ENCODE results near the gene GSTA1. TPM values are rescaled to one million over a fixed set of nuclear protein-coding genes. Genes with fewer than 3 reads are reported as not detected.
"Not testable (repeated sequence)": the region's sequence is repeated elsewhere in the genome, so short reads cannot be mapped to it uniquely, and the experiment has no call there.

GSTA1 gene
- total RNA-seq, 6 experiments from 2014 or later, result 0.23 to 0.47 (median 0.28) TPM; not detected in 3

- Mint-ChIP-seq H3K4me3 (no peak overlapping the region), H3K27ac (peak overlapping the region; percentile 45; the same call in 1 of the 2 replicates), H3K4me1 (ENCODE audit: low read depth) (peaks cover 27% of the 10 kb centered on the region), H3K27me3 (ENCODE audit: insufficient read depth) (peaks cover 3% of the 10 kb centered on the region), H3K9me3 (no peaks in the 10 kb centered on the region), H3K36me3 (ENCODE audit: low read depth) (no peaks in the 10 kb centered on the region)
- TF ChIP-seq CTCF (IDR thresholded peaks at IDR 0.05), result peak; percentile 89
- peak; percentile 75 for DNase-seq
These were observed 35.8 kb upstream of the GSTA1 start for GRCh38 chr6:52839124-52840055.

GRCh38 chr6:52834481-52834880 is 30.9 kb upstream of the GSTA1 start:
- Mint-ChIP-seq H3K36me3 (ENCODE audit: low read depth) (peaks cover 6% of the 10 kb centered on the region; the same call in 1 of the 2 replicates), H3K9me3 (no peaks in the 10 kb centered on the region), H3K27ac (no peak overlapping the region), H3K4me1 (ENCODE audit: low read depth) (peaks cover 22% of the 10 kb centered on the region), H3K4me3 (no peak overlapping the region), H3K27me3 (ENCODE audit: insufficient read depth) (peaks cover 14% of the 10 kb centered on the region)
- peak; percentile 59 for DNase-seq
- TF ChIP-seq CTCF (IDR thresholded peaks at IDR 0.05), result no peak

GRCh38 chr6:52830869-52831268 is 27.3 kb upstream of the GSTA1 start:
- H3K27me3 Mint-ChIP-seq (ENCODE audit: insufficient read depth), result peaks cover 13% of the 10 kb centered on the region
- not testable (repeated sequence) for H3K27ac Mint-ChIP-seq
- peaks cover 18% of the 10 kb centered on the region for H3K4me1 Mint-ChIP-seq (ENCODE audit: low read depth)

DNA sequence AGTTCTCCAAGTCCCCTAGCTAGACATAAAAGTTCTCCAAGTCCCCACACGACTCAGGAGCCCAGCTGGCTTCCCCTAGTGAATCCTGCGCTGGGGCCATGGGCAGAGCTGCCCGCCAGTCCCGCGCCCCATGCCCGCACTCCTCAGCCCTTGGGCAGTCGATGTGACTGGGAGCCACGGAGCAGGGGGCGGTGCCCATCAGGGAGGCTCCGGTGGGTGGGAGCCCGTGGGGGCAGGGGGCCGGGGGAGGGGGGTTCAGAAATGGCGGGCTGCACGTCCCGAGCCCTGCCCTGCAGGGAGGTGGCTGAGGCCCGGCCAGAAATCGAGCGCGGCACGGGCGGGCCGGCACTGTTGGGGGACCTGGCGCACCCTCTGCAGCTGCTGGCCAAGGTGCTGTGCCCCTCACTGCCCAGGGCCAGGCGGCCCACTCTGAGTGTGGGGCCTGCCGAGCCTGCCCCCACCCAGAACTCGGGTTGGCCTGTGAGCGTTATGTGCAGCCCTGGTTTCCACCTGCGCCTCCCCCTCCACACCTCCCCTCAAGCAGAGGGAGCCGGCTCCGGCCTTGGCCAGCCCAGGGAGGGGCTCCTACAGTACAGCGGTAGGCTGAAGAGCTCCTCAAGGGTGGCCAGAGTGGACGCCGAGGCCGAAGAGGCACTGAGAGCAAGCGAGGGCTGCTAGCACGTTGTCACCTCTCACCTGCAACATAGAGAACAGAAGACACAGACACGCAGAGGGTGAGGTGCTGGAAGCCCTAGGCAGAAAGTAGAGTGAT is 25.6 kb upstream of the GSTA1 start:
- Mint-ChIP-seq H3K4me1 (ENCODE audit: low read depth) (peaks cover 6% of the 10 kb centered on the region), H3K36me3 (ENCODE audit: low read depth) (peaks cover 11% of the 10 kb centered on the region), H3K9me3 (peaks cover 20% of the 10 kb centered on the region; the same call in 1 of the 2 replicates), H3K27ac (no peak overlapping the region), H3K27me3 (ENCODE audit: insufficient read depth) (peaks cover 15% of the 10 kb centered on the region), H3K4me3 (no peak overlapping the region)
- no peak for TF ChIP-seq CTCF (IDR thresholded peaks at IDR 0.05)
- DNase-seq, result no peak

More at GRCh38 chr6:52830869-52831268, 27.3 kb upstream of the GSTA1 start:
- not testable (repeated sequence) for H3K4me3 Mint-ChIP-seq; DNase-seq; H3K36me3 Mint-ChIP-seq (ENCODE audit: low read depth)
- H3K9me3 Mint-ChIP-seq, result peaks cover 10% of the 10 kb centered on the region; the same call in 1 of the 2 replicates

DNA sequence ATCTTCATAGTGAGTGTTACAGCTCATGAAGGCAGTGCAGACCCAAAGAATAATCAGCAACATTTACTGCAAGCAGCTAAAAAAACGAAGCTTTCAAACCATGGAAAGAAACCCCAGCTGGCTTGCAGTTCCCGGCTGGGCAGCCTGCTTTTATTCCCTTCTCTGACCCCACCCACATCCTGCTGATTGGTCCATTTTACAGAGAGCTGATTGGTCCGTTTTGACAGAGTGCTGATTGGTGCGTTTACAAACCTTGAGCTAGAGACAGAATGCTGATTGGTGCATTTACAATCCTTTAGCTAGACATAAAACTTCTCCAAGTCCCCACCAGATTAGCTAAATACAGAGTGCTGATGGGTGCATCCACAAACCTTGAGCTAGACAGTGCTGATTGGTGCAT is 25.0 kb upstream of the GSTA1 start:
- not testable (repeated sequence) for H3K4me3 Mint-ChIP-seq; DNase-seq; H3K27ac Mint-ChIP-seq; H3K4me1 Mint-ChIP-seq (ENCODE audit: low read depth)
- Mint-ChIP-seq H3K36me3 (ENCODE audit: low read depth) (peaks cover 11% of the 10 kb centered on the region), H3K9me3 (peaks cover 20% of the 10 kb centered on the region; the same call in 1 of the 2 replicates), H3K27me3 (ENCODE audit: insufficient read depth) (peaks cover 15% of the 10 kb centered on the region)

DNA sequence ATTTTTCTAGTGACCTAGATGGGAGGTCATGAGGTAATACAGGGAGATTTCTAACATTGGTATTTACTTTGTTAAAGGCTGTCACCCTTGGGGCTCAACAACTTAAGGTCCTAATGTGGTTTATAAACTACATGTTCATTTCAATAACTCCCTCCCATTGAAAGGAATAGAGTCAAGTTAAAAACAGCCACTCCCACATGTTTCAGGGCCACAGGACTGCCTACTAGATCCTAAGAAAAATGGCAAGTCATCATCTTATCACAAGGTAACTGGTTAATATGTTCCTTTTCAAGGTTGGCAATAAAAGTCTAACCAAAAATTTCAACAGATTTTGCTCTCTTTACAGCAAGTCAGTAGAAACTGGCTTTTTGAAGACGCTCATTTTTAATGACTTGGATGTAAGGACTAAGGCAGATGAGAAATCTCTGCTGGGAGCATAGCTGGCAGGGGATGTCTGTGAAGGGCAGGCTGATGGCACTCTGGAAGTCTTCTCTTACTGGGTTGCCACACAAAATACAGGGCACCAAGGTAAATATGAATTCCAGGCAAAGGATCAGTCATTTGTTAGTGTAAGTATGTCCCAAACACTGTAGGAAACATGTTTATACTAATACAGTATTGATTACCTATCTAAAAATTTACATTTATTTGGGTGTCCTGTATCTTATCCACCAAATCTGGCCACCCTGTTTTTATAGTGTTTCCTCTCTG is 23.6 kb upstream of the GSTA1 start:
- DNase-seq; H3K4me1 Mint-ChIP-seq (ENCODE audit: low read depth); H3K27ac Mint-ChIP-seq; H3K4me3 Mint-ChIP-seq; H3K36me3 Mint-ChIP-seq (ENCODE audit: low read depth): not testable (repeated sequence)
- peaks cover 25% of the 10 kb centered on the region; the same call in 1 of the 2 replicates for H3K9me3 Mint-ChIP-seq
- peaks cover 15% of the 10 kb centered on the region for H3K27me3 Mint-ChIP-seq (ENCODE audit: insufficient read depth)

Measured in HFFc6 (cell line).